Measurements from ENCODE around the gene TAGAP.
"Not testable (repeated sequence)": the region's sequence is repeated elsewhere in the genome, so short reads cannot be mapped to it uniquely, and the experiment has no call there.

Gene TAGAP

DNA sequence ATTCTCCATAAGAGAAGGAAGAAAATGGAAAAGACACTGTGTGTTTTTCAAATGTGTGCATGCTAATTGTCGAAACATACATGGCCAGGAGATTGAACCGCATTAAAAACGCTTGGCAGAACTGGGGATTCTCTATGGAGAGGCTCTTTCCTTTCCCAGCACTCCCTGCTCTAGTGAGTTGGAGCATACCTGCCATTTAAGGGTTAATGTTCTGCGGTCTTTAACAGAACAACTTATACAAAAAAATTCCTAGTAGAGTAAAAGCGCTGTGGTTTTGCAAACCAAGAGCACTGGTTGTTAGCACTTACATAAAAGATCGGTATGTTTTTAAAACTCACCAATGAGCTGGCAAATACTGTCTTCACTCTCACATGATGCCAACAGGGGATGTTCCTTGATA lies 1.5 kb downstream of the TAGAP start:
- TF ChIP-seq, protein P1, sequence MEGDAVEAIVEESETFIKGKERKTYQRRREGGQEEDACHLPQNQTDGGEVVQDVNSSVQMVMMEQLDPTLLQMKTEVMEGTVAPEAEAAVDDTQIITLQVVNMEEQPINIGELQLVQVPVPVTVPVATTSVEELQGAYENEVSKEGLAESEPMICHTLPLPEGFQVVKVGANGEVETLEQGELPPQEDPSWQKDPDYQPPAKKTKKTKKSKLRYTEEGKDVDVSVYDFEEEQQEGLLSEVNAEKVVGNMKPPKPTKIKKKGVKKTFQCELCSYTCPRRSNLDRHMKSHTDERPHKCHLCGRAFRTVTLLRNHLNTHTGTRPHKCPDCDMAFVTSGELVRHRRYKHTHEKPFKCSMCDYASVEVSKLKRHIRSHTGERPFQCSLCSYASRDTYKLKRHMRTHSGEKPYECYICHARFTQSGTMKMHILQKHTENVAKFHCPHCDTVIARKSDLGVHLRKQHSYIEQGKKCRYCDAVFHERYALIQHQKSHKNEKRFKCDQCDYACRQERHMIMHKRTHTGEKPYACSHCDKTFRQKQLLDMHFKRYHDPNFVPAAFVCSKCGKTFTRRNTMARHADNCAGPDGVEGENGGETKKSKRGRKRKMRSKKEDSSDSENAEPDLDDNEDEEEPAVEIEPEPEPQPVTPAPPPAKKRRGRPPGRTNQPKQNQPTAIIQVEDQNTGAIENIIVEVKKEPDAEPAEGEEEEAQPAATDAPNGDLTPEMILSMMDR (IDR thresholded peaks at IDR 0.05; ENCODE audit: extremely low read depth, missing control alignments) = no peak
- DNase-seq (ENCODE audit: low spot score) = no peak

DNA sequence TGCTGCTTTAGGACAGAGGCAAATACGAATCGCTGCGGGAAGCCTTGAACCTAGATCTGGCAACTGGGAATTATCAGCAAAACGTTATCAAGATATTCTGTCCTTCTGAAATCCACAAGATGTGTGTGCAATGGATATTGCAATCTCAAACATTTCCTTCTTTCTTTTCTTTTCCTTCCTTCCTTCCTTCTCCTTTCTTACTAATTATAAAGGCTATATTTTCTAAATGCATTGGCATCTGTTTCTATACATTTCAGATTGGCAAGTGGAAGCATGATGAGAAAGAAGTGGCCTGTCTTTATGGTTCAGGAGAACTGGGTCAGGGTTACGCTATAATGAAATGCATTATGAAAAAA lies 2.0 kb downstream of the TAGAP start:
- no peak for DNase-seq (ENCODE audit: low spot score)
- TF ChIP-seq, protein P1 (IDR thresholded peaks at IDR 0.05; ENCODE audit: extremely low read depth, missing control alignments) = no peak

- TF ChIP-seq, protein P1 (IDR thresholded peaks at IDR 0.05; ENCODE audit: extremely low read depth, missing control alignments) = peak; percentile 99
- DNase-seq (ENCODE audit: low spot score) = peak; percentile 66
Measured at GRCh38 chr6:159042003-159042825, 2.6 kb downstream of the TAGAP start.

GRCh38 chr6:159041181-159041580 lies 3.6 kb downstream of the TAGAP start:
- TF ChIP-seq, protein P1 (IDR thresholded peaks at IDR 0.05; ENCODE audit: extremely low read depth, missing control alignments) = no peak
- no peak for DNase-seq (ENCODE audit: low spot score)

DNA sequence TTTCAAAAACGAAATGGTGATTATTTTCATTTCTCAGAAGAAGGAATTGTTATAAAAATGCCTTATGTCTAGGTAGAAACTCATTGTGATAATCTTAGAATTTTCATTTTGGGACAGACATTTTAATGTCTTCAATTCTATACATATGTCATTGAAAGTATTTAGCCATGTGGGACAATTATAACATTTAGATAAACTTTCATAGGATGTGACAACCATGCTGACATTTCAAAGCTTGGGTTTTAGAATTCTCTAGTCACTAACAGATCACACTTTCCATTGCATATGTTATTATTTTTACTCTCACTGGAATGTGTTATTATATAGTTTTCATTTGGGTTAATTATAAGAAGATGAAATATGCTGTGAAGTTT lies 4.9 kb downstream of the TAGAP start:
- TF ChIP-seq, protein P1 (IDR thresholded peaks at IDR 0.05; ENCODE audit: extremely low read depth, missing control alignments) = no peak
- no peak for DNase-seq (ENCODE audit: low spot score)

DNA sequence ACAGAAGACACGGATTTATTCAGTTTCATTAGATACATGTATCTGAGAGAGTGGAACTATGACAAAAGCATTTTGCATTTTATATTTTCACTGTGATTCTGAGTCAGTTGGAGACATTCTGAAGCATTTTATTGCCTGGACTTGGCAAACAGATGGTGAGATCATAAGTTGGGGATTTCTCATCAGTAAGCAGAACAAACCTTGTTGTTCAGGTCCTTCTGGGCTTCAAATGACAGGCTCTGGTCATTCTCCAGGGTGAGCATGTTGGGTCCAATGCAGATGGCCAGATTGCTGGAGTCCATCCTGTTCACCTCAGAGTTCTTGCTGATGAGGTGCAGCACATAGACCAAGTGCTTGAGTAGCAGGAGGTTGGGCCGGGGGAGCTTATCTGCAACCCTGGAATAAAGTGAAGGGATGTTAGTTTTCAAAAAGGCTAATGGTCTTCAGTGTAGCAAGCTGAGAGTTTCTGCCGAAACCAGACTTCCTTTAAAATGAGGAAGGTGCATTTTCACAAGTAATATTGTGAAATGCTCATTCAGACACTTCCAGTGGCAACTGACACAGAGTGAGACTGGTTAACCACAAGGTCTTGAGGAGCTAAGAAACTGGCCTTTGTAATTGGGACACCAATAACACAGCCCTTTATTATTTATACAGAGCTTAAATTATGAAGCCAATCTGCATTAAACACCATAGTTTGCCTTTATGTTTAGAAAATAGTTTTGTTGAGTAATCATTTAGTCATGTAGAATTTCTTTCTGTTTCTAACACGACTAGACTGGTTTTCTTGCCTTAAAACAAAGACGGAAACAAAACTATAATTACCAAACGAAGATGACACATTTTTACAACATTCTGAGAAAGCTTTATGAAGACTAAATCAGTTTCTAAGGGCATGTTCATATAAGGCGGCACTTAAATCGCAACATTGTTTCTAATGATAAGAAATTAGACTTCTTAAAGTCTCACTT lies 5.6 kb downstream of the TAGAP start:
- TF ChIP-seq, protein P1 (IDR thresholded peaks at IDR 0.05; ENCODE audit: extremely low read depth, missing control alignments) = no peak
- peak; percentile 63 for DNase-seq (ENCODE audit: low spot score)

DNA sequence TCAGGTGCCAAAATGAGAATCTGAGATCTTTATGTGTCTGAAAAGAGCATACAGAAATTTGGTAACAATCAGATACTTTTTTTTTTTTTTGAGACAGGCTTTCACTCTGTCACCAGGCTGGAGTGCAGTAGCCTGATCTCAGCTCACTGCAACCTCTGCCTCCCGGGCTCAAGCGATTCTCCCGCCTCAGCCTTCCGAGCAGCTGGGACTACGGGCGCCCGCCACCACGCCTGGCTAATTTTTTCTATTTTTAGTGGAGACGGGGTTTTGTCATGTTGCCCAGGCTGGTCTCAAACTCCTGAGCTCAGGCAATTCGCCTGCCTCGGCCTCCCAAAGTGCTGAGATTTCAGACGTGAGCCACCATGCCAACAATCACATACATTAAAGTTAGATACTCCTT lies 6.5 kb downstream of the TAGAP start:
- DNase-seq (ENCODE audit: low spot score) = not testable (repeated sequence)
